Right ventricle myocardium inferior (tissue), 1 donor: Measurements from ENCODE around the gene EML6. TPM values are rescaled to one million over a fixed set of nuclear protein-coding genes. Genes with fewer than 3 reads are reported as not detected.
"Not testable (repeated sequence)": the region's sequence is repeated elsewhere in the genome, so short reads cannot be mapped to it uniquely, and the experiment has no call there.

ENCODE experiments used
- ATAC-seq: fragments of 200-7000 bp; cut with Tn5 transposase; one replicate; pipeline ENCODE4 v1.9.1; 2020; ENCODE audit warnings: mild to moderate bottlenecking, moderate library complexity
- DNase-seq: peaks from one replicate; pipeline ENCODE4 v3.0.0; 2021; ENCODE audit errors: missing footprints
- intact Hi-C: fragments of 100-400 bp; cut with DNase I; formaldehyde crosslinking; loops from one replicate; pipeline ENCODE4 v1.11.0; 2022
- total RNA-seq: library from RNA; stranded (reverse); fragmentation: NEBNext Ultra II Directional; extraction: Animal tissue kit (Norgen Biotek cat#: 25700); gene quantifications from one replicate; pipeline ENCODE4 v1.2.1, GENCODE V29; 2021
- donor health status: DM: no; HTN: yes; CAD: no; lungs with severe emphysema.

Gene EML6
- total RNA-seq, 1 donor from 2014 or later = 0.16 TPM

DNA sequence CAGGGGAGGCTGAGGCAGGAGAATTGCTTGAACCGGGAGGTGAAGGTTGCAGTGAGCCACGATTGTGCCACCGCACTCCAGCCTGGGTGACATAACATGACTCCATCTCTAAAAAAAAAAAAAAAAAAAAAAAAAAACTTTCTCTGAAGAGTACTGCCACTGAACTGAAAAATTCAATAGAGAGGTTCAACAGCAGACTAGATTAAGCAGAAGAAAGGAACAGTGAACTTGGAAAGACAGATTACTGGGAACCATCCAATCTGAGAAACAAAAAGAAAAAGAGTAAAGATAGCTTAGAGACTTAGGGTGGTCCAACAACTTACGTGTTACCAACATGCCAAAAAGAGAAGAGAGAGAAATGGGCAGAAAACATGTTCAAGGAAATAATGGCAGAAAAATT is 138.8 kb downstream of the EML6 start:
- intact Hi-C loops = no loop called here
- ATAC-seq = no peak

DNA sequence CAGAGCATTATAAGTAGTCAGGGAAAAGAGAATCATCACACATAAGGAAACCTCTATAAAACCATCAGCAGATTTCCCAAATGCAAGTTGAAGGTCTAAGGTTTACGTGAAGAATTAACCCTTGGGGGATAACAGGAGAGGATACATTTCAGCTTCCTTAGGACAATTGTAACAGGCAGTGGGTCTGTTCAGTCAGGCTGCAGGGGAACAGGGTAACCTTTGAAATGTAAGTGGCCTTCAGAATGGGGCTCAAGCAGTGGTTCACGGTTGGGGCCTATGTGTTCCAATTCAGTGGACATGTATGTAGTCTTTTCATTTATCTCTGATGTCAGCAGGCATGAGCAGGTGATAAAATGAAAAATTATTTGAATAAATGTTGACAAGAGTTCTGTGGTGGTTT is 139.3 kb downstream of the EML6 start:
- intact Hi-C loops = no loop called here
- no peak for DNase-seq
- no peak for ATAC-seq

More for the DNA sequence above, 138.8 kb downstream of the EML6 start:
- DNase-seq = no peak

GRCh38 chr2:54863660-54864059 is 140.2 kb downstream of the EML6 start:
- ATAC-seq (no peak), DNase-seq (no peak)
- intact Hi-C loops = no loop called here

DNA sequence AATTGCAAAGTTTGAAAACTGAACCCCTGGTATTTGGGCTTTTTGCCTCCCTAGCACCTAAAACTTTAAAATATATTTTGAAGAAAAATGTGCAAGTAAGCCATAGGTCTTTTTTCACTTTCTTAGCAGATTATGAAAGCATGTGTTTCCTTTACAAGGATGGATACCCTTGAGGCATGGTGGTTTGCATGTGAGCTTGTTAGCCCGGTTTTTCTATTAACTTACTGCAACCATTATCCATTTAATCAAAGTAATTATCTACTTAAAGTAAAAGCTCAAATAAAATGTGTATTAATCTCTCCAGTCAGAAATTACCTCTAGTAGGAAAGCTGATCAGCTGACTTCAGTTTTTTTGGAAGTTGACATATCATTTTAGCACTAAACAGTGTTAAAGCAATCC is 140.6 kb downstream of the EML6 start:
- no peak for DNase-seq
- ATAC-seq = no peak
- intact Hi-C loops = no loop called here

DNA sequence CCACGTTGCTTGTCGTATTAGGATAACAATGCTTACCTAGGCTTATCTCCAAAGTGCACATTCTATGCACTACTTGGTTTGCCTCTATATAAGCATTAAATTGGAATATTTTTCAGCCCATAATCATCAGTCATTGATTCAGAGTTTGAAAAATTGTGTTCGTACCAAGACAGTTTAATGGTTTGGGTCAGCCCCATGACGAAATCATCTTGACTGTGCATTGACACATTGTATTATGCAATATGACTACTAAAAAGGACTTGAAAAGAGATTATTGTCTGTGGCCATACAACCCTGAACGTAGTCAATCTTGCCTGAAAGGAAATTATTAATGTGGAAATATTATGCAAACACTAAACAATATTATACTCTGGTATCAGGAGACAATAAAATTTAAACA is 141.3 kb downstream of the EML6 start:
- intact Hi-C loops = no loop called here
- ATAC-seq = no peak

GRCh38 chr2:54866179-54866578 is 142.7 kb downstream of the EML6 start:
- intact Hi-C loops = no loop called here
- no peak for DNase-seq
- ATAC-seq = no peak

More for the DNA sequence above, 141.3 kb downstream of the EML6 start:
- DNase-seq = no peak

DNA sequence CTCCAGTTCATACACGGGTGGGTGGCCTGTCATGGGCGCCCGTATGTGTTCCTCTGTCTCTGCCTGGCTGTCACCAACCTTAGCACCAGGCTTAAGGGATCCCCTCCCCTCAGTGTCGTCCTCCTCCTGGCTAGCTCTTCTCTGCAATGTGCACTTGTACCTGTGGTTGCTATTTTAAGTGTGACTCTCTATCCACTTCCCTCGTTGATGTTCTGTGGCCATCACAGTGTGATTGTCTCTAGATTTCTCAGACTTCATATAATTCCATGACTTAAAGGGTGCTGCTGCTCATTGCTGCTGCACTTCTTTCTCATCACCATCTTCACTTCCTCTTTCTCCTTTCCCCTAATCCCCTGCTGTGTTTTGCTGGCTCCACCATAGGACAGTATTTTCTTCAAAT is 143.4 kb downstream of the EML6 start:
- no peak for ATAC-seq
- intact Hi-C loops = no loop called here
- DNase-seq = no peak

GRCh38 chr2:54867457-54867856 is 144.0 kb downstream of the EML6 start:
- intact Hi-C loops = no loop called here
- ATAC-seq = no peak
- no peak for DNase-seq

DNA sequence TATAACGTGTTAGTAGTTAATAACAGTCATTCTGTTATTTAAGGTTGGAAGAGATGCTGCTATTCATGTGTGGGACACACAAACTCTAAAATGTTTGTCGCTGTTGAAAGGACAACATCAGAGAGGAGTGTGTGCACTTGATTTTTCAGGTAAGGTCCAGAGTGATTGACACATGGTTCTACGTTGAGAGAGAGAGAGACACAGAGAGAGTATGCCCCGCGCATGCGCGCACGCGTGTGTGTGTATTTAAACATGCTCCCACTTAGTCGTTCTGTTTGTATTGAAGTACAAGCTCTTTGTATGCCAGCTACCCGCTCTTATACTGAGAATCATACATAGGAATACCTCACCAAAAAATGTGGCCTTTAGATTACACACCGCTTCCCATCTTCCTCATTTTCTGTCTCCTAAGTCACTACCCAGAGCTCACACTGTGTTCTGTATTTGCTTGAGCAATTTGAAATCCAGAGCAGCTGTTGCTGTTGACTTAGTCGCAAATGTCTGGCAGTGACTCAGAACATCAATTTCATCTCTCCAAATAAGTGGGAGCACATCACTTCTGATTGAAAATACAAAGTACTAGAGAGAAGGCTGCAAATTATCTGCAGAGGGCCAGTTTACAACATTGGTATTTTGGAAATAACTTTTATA is 148.1 kb downstream of the EML6 start:
- intact Hi-C loops = no loop called here
- ATAC-seq = no peak
- DNase-seq = no peak

DNA sequence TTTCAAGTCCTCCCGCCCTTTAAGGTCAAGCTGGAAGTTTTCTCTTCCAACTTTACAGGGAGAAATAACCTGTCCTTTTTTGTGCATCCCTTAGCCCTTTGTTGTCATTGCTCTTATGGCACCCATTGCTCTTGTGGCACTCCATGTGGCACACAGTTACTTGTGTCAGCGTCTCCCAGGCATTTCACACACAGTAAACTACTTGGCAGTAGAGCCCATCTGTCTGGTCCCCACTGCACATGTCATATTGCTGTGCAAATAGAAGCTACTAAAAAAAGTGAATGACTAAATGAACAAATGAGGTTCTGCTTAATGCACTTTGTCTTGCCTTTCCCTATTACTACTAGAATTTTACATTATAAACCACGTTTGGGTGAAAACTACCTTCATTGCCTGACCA is 149.3 kb downstream of the EML6 start:
- intact Hi-C loops = no loop called here
- ATAC-seq (no peak), DNase-seq (no peak)

- intact Hi-C loops, DNase-seq, ATAC-seq: not testable (repeated sequence)
Observed at GRCh38 chr2:54873236-54873635, 149.8 kb downstream of the EML6 start.

DNA sequence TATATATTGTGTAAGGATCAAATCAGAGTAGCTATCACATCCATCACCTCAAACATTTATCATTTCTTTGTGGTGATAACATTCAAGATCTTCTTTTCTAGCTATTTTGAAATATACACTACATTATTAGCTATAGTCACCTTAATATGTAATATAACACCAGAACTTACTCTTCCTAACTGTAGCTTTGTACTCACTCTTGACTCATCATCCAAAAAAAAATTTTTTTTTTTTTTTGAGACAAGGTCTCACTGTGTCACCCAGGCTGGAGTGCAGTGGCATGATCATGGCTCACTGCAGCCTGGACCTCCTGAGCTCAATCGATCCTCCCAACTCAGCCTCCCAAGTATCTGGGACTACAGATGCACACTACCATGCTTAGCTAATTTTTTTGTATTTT is 153.3 kb downstream of the EML6 start:
- intact Hi-C loops = no loop called here
- no peak for DNase-seq

DNA sequence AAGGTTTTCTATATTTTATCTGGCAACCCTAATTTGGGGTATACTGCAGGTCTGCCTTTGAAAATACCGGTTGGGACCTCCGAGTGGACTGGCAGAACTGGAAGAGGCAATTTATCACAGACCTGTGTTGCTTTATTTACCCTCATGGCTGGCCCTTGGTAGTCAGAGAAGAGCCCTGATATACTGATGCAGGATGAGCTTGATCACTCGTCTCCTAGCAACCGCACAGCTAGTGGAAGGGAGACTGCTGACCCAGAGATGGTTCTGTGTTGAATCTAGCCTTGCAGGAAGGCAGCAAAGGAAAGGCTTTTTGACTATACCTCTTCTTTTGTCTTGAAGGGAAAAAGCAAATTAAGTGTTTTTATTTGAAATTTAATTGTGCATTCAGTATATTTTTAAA is 154.7 kb downstream of the EML6 start:
- no peak for DNase-seq
- ATAC-seq = no peak
- intact Hi-C loops = no loop called here

More for the DNA sequence above, 153.3 kb downstream of the EML6 start:
- ATAC-seq = no peak

GRCh38 chr2:54879032-54879431 is 155.6 kb downstream of the EML6 start:
- no peak for ATAC-seq
- no peak for DNase-seq
- intact Hi-C loops = no loop called here

DNA sequence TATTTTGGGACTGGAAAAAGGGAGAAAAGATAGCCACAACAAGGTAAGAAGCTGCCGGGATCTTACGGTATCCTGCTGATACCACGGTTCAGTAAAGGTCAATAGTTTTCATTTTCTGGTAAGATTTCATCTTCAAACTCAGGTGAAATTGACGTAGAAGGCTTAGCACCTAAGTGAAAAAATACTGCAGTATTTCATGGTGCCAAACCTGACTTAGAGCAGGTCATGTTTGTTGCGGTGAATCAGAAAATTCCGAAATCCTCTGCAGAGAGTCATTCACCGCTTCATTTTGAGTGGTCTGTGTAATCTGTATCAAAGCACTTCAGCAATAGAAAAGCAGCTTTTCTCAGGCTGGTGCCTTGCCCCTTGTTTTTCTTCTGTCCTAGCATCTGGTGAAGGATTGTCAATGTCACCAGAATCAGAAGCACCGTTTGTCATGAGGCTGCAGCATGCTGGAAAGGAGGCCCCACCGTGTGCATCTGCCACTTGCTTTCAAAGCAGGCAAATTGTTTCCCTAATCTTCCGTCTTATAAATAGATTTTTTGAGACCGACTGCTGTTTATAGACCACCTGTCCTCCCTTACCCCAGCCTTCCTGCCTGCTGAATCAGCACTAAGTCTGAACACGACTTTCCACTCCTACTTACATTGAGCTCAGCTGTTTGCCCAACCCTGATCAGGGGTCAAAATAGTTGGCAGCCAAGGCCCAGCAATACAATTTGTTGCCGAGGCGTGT is 156.3 kb downstream of the EML6 start:
- ATAC-seq = no peak
- intact Hi-C loops = no loop called here
- no peak for DNase-seq

DNA sequence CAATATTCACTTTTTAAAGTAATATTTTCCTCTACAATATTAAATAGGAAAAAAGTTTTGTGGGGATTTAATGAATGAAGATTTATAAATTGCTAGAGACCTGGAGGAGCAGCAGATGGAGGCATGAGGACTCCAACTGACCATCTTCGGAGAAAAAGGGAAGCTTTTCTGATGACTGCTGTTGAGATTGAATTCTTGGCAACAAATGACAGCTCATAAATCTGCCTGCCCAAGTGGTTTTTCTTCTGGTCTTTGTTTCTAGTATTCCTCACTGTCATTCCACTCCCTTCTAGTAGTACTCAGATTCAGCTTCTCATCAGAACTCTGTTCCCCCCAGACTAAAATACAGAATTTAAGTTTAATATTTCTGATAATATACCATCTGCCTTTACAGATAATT is 157.0 kb downstream of the EML6 start:
- intact Hi-C loops = no loop called here
- DNase-seq (no peak), ATAC-seq (no peak)

- DNase-seq = no peak
- intact Hi-C loops = no loop called here
- no peak for ATAC-seq
Observed at GRCh38 chr2:54881759-54882158, 158.3 kb downstream of the EML6 start.

DNA sequence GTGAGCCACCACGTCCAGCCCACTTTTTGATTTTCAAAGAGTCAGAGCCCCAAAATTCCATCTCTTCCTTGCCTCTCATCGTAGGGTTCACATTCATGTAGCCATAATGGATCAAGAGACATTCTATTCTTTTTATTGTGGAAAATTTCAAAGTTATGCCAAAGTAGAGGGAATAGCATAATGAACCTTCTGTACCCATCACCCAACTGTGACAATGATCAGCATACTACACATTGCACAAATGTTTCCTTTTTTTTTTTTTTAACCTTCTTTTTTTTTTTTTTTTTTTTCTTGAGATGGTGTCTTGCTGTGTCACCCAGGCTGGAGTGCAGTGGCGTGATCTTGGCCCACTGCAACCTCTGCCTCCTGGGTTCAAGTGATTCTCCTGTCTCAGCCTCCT is 162.4 kb downstream of the EML6 start:
- DNase-seq (no peak), ATAC-seq (no peak)
- intact Hi-C loops = no loop called here

GRCh38 chr2:54887850-54888545 is 164.5 kb downstream of the EML6 start:
- ATAC-seq (no peak), DNase-seq (no peak)
- intact Hi-C loops = no loop called here

DNA sequence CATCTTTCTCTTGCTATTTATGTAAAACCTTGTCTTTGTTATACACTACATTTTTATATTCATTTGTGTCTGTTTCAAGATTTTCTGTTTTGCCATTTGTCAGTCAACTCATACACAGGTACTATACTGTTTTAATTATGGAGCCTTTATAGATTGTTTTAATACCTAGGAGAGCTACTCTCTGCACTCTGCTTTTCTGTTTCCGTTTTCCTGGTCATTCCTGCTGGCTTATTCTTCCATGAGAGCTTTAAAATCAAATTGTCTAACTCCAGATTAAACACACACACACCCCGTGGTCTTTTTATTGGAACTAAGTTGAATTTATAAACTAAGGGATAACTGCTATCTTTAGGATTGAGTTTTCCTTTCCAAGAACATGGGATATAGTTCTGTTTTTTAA is 165.6 kb downstream of the EML6 start:
- no peak for DNase-seq
- intact Hi-C loops = no loop called here
- no peak for ATAC-seq
